ENCODE measurements around the gene SCAMP4.

SCAMP4 gene

DNA sequence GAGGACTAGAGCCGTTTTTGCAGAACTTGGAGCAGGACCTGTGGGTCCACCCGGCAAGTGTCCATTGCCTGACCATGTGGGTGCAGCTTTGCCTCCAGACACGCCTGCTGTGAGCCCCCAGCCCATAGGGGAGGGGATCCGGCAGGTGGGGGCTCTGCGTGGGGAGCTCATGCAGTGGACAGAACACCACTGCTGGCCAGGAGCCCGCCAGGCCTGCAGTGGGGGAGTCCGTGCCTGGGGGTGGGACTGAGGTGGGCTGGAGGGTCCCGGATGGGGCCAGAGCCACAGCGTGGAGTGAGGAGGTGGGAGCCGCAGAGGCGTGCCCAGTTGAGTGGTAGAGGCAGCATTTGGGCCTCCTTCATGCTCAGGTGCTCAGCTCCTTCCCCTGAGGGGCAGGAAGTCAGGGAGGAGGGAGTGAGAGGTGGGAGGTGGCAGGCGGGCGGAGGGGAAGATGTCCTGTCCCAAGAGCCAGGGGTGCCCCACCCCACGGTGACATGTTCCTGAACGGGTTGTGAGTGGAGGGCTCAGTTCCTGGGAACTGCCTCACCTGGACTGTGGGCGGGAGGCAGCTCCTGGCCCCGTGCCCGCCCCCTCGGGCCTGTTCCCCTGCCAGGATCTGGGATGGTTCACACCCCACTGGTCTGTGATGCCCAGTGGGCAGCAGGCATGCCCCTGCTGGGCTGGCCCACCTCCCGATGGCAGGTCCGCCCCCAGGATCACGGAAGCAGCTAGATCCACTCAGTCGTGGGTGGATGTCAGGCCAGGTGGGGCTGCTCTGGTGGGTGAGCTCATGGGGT lies 8.8 kb downstream of the SCAMP4 start:
- TF ChIP-seq, protein P1, sequence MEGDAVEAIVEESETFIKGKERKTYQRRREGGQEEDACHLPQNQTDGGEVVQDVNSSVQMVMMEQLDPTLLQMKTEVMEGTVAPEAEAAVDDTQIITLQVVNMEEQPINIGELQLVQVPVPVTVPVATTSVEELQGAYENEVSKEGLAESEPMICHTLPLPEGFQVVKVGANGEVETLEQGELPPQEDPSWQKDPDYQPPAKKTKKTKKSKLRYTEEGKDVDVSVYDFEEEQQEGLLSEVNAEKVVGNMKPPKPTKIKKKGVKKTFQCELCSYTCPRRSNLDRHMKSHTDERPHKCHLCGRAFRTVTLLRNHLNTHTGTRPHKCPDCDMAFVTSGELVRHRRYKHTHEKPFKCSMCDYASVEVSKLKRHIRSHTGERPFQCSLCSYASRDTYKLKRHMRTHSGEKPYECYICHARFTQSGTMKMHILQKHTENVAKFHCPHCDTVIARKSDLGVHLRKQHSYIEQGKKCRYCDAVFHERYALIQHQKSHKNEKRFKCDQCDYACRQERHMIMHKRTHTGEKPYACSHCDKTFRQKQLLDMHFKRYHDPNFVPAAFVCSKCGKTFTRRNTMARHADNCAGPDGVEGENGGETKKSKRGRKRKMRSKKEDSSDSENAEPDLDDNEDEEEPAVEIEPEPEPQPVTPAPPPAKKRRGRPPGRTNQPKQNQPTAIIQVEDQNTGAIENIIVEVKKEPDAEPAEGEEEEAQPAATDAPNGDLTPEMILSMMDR (IDR thresholded peaks at IDR 0.05; ENCODE audit: insufficient read depth, low read length, poor library complexity, severe bottlenecking): no peak
- Histone ChIP-seq H3K4me3 (replicated peaks; ENCODE audit: low read depth, low read length) (no peak overlapping the region), H3K27me3 (replicated peaks; ENCODE audit: control insufficient read depth, insufficient read depth, low read length) (no peaks in the 10 kb centered on the region), H3K36me3 (ENCODE audit: control insufficient read depth, insufficient read depth, low read length) (peaks cover 23% of the 10 kb centered on the region)
- no peak for DNase-seq (ENCODE audit: extremely low read depth, insufficient read length)

DNA sequence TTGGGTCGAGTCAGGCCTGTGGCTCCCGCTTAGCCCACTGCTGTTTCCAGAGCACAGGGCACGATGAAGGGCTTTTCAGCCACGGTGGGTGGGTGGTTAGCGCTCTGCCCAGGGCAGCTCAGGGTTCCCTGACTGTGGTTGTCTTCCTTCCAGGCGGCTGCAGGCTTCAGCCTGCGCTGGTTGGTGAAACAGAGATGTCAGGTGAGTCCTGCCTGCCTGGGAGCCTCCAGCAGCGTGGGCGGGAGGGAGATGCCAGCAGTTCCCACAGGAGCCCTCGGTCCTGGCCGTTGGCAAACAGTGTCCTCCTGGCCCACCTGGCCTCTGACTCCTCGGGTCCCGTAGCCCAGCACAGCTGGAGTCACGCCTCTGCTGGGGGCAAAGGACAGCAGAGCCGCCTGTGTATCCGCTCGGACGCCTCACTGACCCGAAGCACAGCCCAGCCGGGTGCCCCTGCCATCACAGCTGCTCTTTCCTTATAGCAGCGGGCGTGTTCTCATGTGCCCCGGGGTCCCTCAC lies 9.7 kb downstream of the SCAMP4 start:
- DNase-seq (ENCODE audit: extremely low read depth, insufficient read length): no peak
- Histone ChIP-seq H3K4me3 (replicated peaks; ENCODE audit: low read depth, low read length) (no peak overlapping the region), H3K36me3 (ENCODE audit: control insufficient read depth, insufficient read depth, low read length) (peaks cover 20% of the 10 kb centered on the region), H3K27me3 (replicated peaks; ENCODE audit: control insufficient read depth, insufficient read depth, low read length) (no peaks in the 10 kb centered on the region)
- TF ChIP-seq, protein P1 (IDR thresholded peaks at IDR 0.05; ENCODE audit: insufficient read depth, low read length, poor library complexity, severe bottlenecking): no peak

DNA sequence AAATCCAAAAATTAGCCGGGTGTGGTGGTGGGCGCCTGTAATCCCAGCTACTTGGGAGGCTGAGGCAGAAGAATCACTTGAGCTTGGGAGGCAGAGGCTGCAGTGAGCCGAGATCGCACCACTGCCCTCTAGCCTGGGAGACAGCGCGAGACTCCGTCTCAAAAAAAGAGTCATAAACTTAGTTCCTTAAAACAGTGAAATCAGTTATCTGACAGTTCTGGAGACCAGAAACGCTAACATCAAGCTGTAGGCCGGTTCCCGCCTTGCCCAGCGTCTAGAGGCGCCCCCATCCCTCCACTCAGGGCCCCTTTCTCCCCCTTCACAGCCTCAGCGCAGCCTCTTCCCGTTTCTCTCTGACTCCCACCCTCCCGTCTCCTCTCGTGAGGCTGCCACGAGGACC lies 11.9 kb downstream of the SCAMP4 start:
- H3K36me3 ChIP-seq (ENCODE audit: control insufficient read depth, insufficient read depth, low read length): peaks cover 29% of the 10 kb centered on the region
- no peak for DNase-seq (ENCODE audit: extremely low read depth, insufficient read length)
- TF ChIP-seq, protein P1 (IDR thresholded peaks at IDR 0.05; ENCODE audit: insufficient read depth, low read length, poor library complexity, severe bottlenecking): no peak

DNA sequence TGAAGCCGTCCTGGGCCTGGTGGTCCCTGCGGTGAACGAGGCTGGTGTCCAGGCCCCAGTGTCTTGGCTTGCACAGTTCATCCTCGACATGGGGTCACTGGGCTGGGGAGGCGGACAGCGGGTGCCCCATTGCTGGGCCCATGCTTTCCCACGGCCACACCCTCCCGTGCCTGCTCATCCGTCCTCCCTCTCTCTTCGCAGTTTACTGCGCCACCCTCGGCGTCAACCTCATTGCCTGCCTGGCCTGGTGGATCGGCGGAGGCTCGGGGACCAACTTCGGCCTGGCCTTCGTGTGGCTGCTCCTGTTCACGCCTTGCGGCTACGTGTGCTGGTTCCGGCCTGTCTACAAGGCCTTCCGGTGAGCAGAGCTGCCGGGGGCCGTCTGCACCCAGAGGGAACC lies 12.7 kb downstream of the SCAMP4 start:
- no peaks in the 10 kb centered on the region for H3K27me3 ChIP-seq (replicated peaks; ENCODE audit: control insufficient read depth, insufficient read depth, low read length)
- H3K4me3 ChIP-seq (replicated peaks; ENCODE audit: low read depth, low read length): no peak overlapping the region
- peaks cover 28% of the 10 kb centered on the region for H3K36me3 ChIP-seq (ENCODE audit: control insufficient read depth, insufficient read depth, low read length)
- no peak for DNase-seq (ENCODE audit: extremely low read depth, insufficient read length)
- TF ChIP-seq, protein P1 (IDR thresholded peaks at IDR 0.05; ENCODE audit: insufficient read depth, low read length, poor library complexity, severe bottlenecking): no peak

More for the DNA sequence above, 11.9 kb downstream of the SCAMP4 start:
- Histone ChIP-seq H3K4me3 (replicated peaks; ENCODE audit: low read depth, low read length) (no peak overlapping the region), H3K27me3 (replicated peaks; ENCODE audit: control insufficient read depth, insufficient read depth, low read length) (no peaks in the 10 kb centered on the region)

DNA sequence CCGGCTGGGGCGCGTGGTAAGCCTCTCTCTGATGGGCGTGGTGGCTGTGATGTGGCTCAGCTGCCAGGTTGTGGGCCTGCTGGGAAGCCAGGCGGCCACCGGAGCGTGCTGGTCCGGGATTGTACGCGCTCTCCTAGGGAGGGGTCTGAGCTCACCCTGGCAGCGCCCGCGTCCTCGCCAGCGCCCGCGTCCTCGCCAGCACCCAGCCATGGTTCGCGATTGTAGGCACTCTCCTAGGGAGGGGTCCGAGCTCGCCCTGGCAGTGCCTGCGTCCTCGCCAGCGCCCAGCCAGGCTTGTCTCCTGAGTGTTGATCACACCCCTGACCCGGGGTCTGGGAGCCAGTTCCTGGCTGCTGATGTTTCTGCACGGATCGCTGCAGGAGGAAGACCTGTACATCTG lies 13.8 kb downstream of the SCAMP4 start:
- H3K36me3 ChIP-seq (ENCODE audit: control insufficient read depth, insufficient read depth, low read length): peaks cover 29% of the 10 kb centered on the region
- H3K27me3 ChIP-seq (replicated peaks; ENCODE audit: control insufficient read depth, insufficient read depth, low read length): no peaks in the 10 kb centered on the region
- DNase-seq (ENCODE audit: extremely low read depth, insufficient read length): no peak
- no peak overlapping the region for H3K4me3 ChIP-seq (replicated peaks; ENCODE audit: low read depth, low read length)
- TF ChIP-seq, protein P1 (IDR thresholded peaks at IDR 0.05; ENCODE audit: insufficient read depth, low read length, poor library complexity, severe bottlenecking): no peak

All from GM06990 (cell line).